GM19324 (cell line): ENCODE data around the gene IDNK.

Source experiments
- ATAC-seq: cut with Tn5 transposase; IDR thresholded peaks from one replicate; pipeline ENCODE4 v1.9.1; 2021; ENCODE audit warnings: mild to moderate bottlenecking, moderate library complexity; ENCODE audit not compliant: unreplicated experiment, low FRiP score

IDNK gene

DNA sequence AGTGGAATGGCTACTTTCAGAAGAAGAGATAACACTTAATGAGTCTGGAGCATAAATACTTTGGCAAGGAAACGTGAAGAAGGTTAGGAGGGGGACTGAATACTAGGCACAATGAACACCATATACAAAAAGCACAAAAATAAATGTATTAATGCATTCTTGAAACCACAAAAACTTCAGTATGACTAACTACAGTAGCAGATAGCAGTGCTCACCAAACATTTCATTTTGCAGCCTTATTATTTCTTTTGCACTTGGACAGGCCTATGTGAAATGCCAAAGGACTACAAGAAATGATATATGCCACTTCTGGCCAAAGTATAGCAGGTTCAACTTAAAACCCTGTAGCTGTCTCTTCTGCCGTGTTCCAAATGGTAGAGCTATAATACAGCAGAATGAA, 58.5 kb downstream of the IDNK start:
- ATAC-seq = no peak

DNA sequence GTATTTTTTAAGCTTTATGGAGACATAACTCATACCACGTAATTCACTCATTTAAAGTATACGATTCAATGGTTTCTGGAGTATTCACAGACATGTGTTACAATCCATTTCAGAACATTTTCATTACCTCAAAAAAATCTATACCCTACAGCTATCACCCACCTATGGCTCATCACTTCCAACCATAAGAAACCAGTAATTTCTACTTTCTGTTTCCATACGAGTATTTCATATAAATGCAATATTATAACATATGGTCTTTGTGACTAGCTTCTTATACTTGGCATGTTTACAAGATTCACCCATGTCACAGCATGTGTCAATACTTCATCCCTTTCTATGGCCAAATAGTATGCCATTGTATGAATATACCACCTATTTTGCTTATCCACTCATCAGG, 66.0 kb downstream of the IDNK start:
- ATAC-seq = no peak

DNA sequence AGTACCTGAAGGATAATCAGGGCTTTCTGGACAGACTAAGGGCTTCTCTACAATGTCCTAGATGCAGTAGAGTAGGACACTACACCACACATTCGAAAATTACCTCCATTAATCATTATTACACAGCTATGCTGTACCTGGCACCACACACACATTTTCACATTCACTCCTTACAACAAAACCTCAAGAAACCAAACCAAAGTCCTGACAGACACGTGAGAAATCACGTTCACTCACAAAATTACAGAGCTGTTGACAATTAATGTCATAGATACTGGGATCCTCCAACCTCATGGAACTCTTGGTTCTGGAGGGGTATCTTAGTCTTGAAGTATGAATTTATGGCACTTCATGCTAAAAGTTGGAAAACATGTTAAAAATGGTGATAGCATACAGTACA, 68.5 kb downstream of the IDNK start:
- no peak for ATAC-seq
